ENCODE data around the gene LRRC49.

The LRRC49 gene

DNA sequence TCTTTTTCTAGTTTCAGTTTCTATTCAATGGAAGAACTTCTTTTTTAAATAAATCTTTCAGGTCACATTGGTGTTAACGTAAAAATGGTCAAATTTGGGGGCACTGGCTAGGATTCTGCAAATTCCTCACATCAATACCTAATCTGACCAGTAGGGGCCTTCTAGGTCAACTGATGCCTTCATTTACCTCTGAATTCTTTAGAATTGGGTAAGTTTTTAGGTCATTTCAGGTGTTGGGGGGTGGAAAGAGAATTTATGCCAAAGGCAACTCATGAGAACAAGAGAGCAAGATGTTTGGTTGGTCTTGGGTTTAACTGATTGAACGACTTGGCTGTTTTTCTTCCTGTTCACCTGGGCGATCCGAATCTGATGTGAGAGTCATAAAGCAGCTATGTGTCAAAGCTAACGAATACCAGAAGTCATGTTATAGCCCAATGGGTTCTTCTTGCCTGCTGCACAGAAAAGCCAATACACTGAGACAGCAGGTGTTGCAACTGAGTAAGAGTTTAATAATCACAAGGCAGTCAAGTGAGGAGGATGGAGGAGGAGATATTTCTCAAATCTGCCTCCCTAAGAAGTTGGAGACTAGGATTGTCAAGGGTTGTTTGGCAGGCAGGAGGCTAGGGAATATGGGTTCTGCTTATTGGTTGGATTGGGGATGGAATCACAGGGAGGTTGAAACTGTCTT, 15.3 kb downstream of the LRRC49 start:
- H3K36me3 ChIP-seq (ENCODE audit: control insufficient read depth, insufficient read depth, low read length) = no peaks in the 10 kb centered on the region
- TF ChIP-seq CTCF (IDR thresholded peaks at IDR 0.05; ENCODE audit: insufficient read depth, low read length, poor library complexity, severe bottlenecking) = no peak
- no peak for DNase-seq (ENCODE audit: extremely low read depth, insufficient read length)

GRCh38 chr15:70910958-70911357, 18.3 kb downstream of the LRRC49 start:
- no peak for TF ChIP-seq CTCF (IDR thresholded peaks at IDR 0.05; ENCODE audit: insufficient read depth, low read length, poor library complexity, severe bottlenecking)
- no peaks in the 10 kb centered on the region for H3K36me3 ChIP-seq (ENCODE audit: control insufficient read depth, insufficient read depth, low read length)
- no peaks in the 10 kb centered on the region for H3K27me3 ChIP-seq (replicated peaks; ENCODE audit: control insufficient read depth, insufficient read depth, low read length)
- no peak overlapping the region for H3K4me3 ChIP-seq (replicated peaks; ENCODE audit: low read depth, low read length)
- no peak for DNase-seq (ENCODE audit: extremely low read depth, insufficient read length)

More for the DNA sequence above, 15.3 kb downstream of the LRRC49 start:
- Histone ChIP-seq H3K27me3 (replicated peaks; ENCODE audit: control insufficient read depth, insufficient read depth, low read length) (no peaks in the 10 kb centered on the region), H3K4me3 (replicated peaks; ENCODE audit: low read depth, low read length) (no peak overlapping the region)

- H3K27me3 ChIP-seq (replicated peaks; ENCODE audit: control insufficient read depth, insufficient read depth, low read length) = no peaks in the 10 kb centered on the region
- H3K4me3 ChIP-seq (replicated peaks; ENCODE audit: low read depth, low read length) = no peak overlapping the region
- no peak for DNase-seq (ENCODE audit: extremely low read depth, insufficient read length)
- no peaks in the 10 kb centered on the region for H3K36me3 ChIP-seq (ENCODE audit: control insufficient read depth, insufficient read depth, low read length)
- TF ChIP-seq CTCF (IDR thresholded peaks at IDR 0.05; ENCODE audit: insufficient read depth, low read length, poor library complexity, severe bottlenecking) = no peak
These were observed 19.6 kb downstream of the LRRC49 start for GRCh38 chr15:70912187-70912586.

DNA sequence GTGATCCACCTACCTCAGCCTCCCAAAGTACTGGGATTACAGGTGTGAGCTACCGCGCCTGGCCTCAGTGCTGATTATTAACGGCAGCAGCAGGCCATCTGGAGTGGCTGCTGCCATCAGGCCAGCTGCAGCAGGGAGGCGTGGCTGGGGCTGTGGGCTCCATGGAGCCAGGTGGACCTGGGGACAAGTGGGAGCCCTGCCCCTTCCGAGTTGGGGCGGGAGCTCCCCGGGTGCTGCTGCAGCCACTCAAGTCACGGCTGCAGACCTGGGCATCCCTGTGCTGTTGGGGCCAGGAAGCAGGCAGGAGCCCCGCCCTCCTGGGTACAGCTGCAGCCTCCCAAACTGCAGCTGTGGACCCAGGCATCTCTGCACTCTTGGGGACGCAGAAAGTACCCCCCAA, 23.9 kb downstream of the LRRC49 start:
- no peaks in the 10 kb centered on the region; the same call in 1 of the 2 replicates for H3K36me3 ChIP-seq (ENCODE audit: control insufficient read depth, insufficient read depth, low read length)
- TF ChIP-seq CTCF (IDR thresholded peaks at IDR 0.05; ENCODE audit: insufficient read depth, low read length, poor library complexity, severe bottlenecking) = no peak
- no peak for DNase-seq (ENCODE audit: extremely low read depth, insufficient read length)
- no peak overlapping the region for H3K4me3 ChIP-seq (replicated peaks; ENCODE audit: low read depth, low read length)
- H3K27me3 ChIP-seq (replicated peaks; ENCODE audit: control insufficient read depth, insufficient read depth, low read length) = no peaks in the 10 kb centered on the region

- no peaks in the 10 kb centered on the region; the same call in 1 of the 2 replicates for H3K36me3 ChIP-seq (ENCODE audit: control insufficient read depth, insufficient read depth, low read length)
- no peaks in the 10 kb centered on the region for H3K27me3 ChIP-seq (replicated peaks; ENCODE audit: control insufficient read depth, insufficient read depth, low read length)
- no peak for TF ChIP-seq CTCF (IDR thresholded peaks at IDR 0.05; ENCODE audit: insufficient read depth, low read length, poor library complexity, severe bottlenecking)
- DNase-seq (ENCODE audit: extremely low read depth, insufficient read length) = no peak
- no peak overlapping the region for H3K4me3 ChIP-seq (replicated peaks; ENCODE audit: low read depth, low read length)
These were observed 25.3 kb downstream of the LRRC49 start for GRCh38 chr15:70917955-70918354.
